NT2/D1 (cell line): ENCODE measurements around the gene OR8S1.

Experiments used
- DNase-seq: peaks from one replicate; pipeline ENCODE4 v3.0.0-alpha.2; 2011; ENCODE audit warnings: low read depth, low spot score
- H3K27me3 ChIP-seq: 2 replicates; pipeline ENCODE4 v1.6.0; 2011; ENCODE audit warnings: mild to moderate bottlenecking; ENCODE audit not compliant: insufficient read length, insufficient read depth
- H3K36me3 ChIP-seq: 2 replicates; pipeline ENCODE4 v1.6.1; 2011; ENCODE audit warnings: mild to moderate bottlenecking, low read length, mixed read lengths; ENCODE audit not compliant: insufficient read depth, insufficient read length
- H3K4me1 ChIP-seq: 2 replicates; pipeline ENCODE4 v1.5.1; 2011; ENCODE audit not compliant: insufficient read depth, insufficient read length
- H3K4me3 ChIP-seq: 2 replicates; pipeline ENCODE4 v1.5.1; 2011; ENCODE audit warnings: low read depth; ENCODE audit not compliant: insufficient read length
- H3K9ac ChIP-seq: 2 replicates; pipeline ENCODE4 v1.6.0; 2011; ENCODE audit warnings: low read depth; ENCODE audit not compliant: insufficient read length
- H3K9me3 ChIP-seq: 2 replicates; pipeline ENCODE4 v1.5.1; 2011; ENCODE audit warnings: mild to moderate bottlenecking, low read length; ENCODE audit not compliant: insufficient read depth
- SUZ12 ChIP-seq: IDR thresholded peaks from 2 replicates; pipeline ENCODE4 v1.6.1; 2011; ENCODE audit not compliant: insufficient read length, insufficient read depth; ENCODE audit errors: extremely low read depth
- YY1 ChIP-seq: IDR thresholded peaks from 2 replicates; pipeline ENCODE4 v1.6.1; 2011; ENCODE audit not compliant: insufficient read length, insufficient read depth
- ZNF274 ChIP-seq: IDR thresholded peaks from 2 replicates; pipeline ENCODE4 v1.6.1; 2011; ENCODE audit warnings: mild to moderate bottlenecking, low read depth, low read length

OR8S1 gene

GRCh38 chr12:48569946-48570345 is 44.5 kb downstream of the OR8S1 start, which contains the start of gene LALBA:
LALBA (minus strand) TSS chr12:48570046; CDS start chr12:48570020, 26 bp downstream.
- Histone ChIP-seq H3K9me3 (no peaks in the 10 kb centered on the region), H3K4me1 (no peaks in the 10 kb centered on the region), H3K9ac (no peak within 1 kb of the TSS), H3K4me3 (no peak within 1 kb of the TSS), H3K27me3 (no peaks in the 10 kb centered on the region), H3K36me3 (no peaks in the 10 kb centered on the region)
- TF ChIP-seq ZNF274: no peak
- TF ChIP-seq SUZ12: no peak
- TF ChIP-seq YY1: no peak
- DNase-seq: no peak

GRCh38 chr12:48572326-48572725 is 46.9 kb downstream of the OR8S1 start:
- DNase-seq: no peak
- Histone ChIP-seq H3K4me1 (no peaks in the 10 kb centered on the region), H3K9me3 (no peaks in the 10 kb centered on the region), H3K4me3 (no peak overlapping the region), H3K36me3 (no peaks in the 10 kb centered on the region), H3K27me3 (no peaks in the 10 kb centered on the region), H3K9ac (no peak overlapping the region)
- TF ChIP-seq ZNF274: no peak
- no peak for TF ChIP-seq SUZ12
- no peak for TF ChIP-seq YY1
